Kidney tubule cell (primary cell): ENCODE results near the gene COL4A2.

Experiments
- DNase-seq: peaks from one replicate; pipeline ENCODE4 v3.0.0-alpha.2; 2018; ENCODE audit warnings: low spot score

COL4A2 gene

DNA sequence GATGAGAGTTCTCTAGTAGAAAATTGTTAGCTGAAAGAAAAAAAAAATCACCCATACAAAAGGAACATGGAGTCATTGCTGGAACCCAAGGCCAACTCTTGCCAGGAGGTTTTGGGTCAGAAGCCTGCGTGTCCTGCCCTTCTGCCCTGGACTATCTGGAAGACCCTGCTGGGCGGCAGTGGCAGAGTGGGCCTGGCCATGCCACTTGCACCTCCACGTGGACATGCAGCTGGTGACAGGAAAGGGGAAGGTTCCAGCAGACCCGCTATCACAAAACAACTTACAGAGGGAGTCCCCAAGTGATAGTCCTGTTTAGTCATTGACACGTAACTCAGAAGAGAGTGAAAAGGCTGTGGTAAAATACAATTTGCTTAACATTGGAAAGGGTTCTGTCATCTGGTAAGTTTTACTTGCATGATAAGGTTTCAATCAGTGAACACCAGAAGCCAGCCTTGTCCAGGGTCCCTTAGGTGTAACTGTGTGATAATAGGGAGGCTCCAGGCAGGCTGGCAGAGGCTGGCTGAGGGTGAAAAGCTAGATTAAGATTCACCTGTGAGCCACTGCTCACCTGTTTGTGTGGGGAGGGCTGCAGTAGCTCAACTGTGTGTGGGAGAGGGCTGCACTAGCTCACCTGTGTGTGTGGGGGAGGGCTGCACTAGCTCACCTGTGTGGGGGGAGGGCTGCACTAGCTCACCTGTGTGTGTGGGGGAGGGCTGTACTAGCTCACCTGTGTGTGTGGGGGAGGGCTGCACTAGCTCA, 47.8 kb downstream of the COL4A2 start:
- no peak for DNase-seq

DNA sequence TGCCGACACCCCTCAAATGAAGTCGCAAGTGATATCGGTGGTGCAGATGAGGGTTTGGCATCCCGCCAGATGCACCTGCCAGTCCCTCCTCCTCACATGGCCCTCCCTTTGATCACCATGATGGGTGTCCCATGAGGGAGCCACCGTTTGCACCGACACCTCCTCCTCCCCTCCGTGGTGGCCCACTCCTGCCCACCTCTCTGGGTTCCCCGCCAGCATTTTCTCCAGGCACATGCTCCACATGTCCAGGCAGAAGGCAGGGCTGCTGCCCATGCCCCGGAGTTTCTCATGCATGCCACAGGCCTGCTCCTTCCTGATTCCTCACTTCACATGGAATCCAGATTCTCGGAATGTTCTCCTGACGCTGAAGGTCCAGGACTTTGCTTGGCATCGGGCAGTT, 49.3 kb downstream of the COL4A2 start:
- peak; percentile 85 for DNase-seq

DNA sequence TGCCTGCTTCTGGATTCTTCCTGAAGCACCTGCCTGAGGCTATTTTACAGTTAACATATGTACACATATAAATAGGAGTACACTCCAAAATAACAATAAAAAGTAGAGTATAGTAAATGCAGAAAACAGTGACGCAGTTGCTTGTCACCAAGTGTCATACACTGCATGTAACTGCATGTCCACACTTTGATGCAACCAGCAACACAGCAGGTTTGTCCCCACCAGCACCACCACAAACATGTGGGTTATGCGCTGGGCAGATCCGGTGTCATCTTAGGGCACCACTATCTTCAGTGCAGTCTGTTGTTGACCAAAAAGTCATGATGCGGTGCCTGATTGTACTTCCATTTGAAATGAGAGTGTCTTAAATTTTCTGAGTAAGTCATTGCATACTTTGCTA, 51.3 kb downstream of the COL4A2 start:
- DNase-seq, result no peak

DNA sequence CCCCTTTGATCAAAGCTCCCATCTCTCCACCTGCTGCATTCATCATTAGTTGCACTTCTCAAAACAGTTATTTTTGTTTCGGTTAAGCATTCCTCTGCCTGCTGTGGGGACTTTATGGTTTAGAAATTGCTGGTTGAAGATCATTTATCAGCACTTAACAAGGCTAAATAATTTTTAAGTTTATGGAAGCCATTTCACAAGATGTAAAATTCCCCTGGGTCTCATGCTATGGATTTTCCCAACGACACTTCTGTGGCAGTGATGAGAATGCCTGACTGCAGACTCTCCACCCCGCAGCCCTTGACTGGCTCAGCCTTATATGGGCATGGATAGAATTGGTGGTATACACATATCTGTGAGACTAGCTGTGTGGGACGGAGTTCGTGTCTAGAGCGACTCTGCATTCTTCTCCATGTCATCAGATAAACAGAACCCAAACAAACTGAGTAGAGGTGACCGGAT, 52.8 kb downstream of the COL4A2 start:
- no peak for DNase-seq

DNA sequence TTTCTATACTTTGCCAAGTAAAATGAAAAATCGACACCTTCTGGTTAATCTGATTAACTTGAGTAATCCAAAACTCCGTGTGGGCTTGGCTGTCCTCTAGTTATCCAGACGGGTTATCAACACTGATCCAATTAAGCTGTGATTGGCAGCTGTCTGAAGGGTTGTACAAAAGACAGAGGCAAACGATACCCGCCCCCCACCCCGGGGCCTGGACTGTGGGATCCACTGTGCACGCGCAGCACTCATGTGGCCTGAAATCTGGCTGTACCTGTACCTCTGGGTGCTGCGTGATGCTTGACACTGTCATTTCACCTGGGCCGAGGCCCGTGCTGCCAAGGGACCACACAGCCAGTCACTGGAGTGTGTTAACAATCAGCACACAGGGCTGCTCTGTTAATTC, 53.5 kb downstream of the COL4A2 start:
- DNase-seq, result no peak

DNA sequence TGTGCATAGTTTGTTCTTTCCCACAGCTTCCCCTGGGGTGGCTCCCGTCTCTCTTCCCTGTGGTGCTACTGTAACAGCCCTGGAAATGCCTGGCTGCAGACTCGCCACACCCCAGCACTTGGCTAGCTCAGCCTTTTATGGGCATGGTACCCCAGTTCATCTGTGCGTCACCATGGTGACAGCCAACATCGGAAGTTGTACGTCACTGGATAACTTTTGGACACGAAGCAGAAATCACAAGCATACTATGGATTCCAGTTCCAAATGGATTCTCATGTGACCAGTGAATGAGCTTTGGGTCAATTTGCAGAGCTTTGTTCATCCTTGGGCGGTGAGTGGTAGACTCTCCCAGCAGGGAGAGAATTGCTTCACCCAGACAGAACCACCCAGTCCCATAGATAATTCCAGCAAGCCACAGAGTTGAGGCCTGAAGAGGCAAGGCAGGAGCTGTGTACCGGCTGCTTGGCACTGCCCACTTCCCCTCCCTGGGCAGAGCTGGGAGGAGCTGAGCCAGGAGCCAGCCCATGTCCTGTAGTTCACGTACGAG, 54.4 kb downstream of the COL4A2 start:
- no peak for DNase-seq

DNA sequence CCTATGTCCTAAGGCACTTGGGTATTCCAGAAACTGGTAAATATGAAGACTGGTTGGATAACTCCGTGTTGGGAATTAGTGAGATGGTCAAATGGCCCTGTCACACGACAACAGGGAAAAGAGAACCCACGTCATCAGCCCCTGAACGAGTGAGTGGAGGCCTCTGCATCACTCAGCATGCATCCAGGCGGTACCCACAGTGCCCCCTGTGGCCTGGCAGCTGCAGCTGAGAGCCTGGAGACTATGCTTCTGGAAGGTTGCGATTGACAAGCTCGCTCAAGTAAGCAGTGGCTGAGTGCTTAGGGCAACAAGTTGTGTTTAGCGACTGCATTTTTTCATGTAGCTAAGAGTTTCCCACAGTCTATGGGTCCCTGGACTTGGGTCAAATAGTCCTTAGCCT, 55.9 kb downstream of the COL4A2 start:
- DNase-seq, result no peak

DNA sequence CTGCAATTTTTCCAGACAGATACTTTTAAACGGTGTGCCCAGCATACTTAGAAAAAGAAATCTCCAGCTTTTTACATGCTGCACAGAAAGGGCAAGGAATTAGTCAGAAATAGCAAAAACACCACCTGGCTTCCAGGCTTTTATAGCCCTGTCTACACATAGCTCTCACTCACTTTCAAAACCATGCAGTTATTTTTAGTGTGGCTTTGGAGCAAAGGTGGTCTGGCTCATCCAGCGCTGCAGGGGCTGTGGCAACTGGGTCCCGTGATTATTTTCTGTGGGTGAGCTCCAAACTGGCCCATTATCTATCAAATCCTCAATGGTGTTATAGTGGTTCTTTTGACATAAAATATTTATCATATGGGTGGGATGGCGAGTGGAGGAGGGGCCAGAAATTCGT, 57.0 kb downstream of the COL4A2 start:
- DNase-seq, result no peak

DNA sequence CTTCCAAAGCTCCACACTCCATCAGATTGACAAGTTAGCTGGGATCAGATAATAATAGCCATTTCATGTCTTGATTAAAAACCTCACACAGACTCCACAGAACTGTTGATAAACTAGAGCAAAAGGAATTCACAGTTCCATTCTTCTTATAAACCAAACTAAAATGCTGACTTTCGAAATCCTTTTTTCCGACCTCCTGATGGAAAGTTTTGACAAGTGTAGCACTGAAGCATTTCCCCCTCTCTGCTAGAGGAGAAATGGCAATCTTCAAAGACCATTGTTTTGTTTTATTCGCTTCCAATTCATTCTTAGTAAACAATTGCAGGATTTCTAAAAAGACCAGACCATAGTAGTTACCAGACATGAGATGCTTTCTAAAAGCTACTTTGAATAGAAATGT, 58.8 kb downstream of the COL4A2 start:
- no peak for DNase-seq

DNA sequence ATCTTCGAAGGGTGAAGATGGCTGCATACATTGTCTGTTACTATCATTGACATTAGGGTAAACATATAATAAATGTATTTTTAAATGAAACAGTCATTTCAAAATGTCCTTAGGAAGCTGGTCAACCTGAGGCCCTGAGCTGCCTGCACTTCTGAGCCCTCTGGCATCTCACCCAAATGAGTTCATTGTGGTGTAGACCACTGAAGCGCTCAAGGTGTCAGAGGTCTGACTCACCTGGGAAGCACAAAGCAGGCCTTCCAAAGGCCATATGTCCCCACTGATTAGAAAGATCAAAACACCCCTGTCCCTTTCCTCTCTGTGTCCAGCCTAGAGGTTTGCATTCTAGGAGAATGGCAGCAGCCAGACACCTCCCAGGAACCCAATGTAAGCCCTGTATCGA, 59.6 kb downstream of the COL4A2 start:
- peak; percentile 81 for DNase-seq

DNA sequence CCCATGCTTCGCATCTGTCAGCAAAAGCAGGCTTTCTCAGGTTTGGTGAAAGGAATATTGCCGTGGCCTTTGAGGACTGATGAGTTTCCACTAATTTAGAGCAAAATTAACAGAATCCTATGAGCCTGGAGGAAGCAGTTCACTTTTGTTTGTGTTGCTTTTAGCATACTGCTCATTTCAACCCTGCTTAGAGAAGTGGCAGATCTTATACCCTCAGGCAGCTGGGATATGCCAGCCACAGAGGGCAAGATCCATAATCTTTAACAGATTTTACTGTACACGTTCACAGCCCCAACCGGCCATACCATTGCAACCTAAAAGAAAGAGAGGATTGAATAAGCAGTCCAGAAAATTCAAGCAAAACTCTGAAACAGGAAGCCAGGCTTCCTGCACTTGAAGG, 60.5 kb downstream of the COL4A2 start:
- no peak for DNase-seq

DNA sequence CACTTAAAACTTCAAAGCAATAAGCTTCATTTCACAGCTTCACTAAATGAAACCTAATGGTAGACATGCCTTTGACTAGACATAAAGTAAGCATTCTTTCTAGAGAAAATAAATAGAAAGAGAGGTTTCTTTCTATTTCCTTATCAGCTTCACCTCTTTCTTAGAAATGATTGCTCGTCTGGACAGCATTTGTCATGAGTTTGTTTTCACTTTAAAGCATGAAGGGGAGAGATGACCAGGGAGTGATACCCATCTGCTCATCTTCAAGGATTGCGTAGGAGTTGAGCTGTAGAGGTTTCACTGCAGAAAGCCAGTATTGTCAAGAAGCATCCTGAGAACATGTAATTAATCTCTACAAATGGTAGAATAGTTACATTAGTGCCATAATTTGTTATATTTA, 61.3 kb downstream of the COL4A2 start:
- no peak for DNase-seq

DNA sequence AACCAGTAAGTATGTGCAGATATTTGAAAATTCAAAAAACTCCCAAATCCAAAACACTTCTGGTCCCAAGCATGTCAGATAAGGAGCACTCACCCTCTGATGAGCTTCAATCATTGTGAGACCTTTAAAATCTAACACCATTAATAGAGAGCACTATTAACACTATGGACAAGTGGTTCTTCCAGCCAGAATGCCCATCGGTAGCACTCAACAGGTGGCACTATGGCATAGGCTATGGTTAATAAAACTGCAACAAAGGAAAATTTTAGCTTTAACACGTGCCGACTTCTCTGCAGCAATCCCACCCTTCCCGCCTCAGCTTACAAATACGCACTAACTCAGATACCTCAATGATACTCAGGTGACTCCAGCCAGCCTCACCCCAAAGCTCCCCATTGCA, 62.3 kb downstream of the COL4A2 start:
- no peak for DNase-seq

DNA sequence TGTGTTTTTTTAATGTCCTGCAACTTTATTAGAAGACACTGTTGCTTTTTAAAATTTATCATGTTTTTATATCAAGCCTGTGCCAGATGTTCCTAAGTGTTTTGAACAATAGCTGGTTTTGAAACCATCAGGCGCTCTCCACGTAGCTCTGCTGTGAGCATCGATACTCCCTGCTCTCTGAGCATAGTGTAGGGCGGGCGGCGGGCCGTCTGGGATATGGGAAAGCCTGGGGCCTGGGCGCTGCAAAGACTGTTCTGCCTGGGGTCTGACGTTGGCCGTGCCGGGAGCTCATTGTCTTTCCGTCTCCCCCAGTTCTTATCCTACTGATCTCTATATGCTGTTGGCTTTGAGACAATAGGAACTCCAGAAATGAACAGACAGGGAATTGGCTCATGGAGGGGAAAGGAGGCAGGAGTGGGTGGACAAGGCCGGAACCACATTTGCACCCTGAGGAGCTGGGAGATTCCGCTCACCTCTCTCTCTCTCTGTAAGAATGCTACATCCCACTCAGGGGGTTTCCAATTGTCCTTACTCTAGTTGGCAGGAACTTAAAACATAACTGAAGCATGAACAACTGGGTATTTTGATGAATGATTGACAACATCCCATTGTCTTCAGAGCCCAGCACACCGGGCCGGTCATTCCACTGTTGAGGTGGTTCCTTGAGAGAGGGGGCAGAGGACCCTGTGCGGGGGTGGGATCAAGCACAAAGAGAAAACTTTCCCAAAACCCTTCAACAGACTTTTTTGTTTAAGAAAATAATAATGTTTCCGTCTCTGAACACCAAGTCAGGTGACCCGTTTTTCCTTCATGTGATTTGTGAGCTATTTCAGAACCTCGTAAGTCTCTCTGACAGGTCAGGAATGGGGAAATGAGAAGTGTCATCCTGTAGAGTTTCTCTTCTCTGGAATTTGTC, 64.7 kb downstream of the COL4A2 start:
- peak; percentile 99 for DNase-seq

DNA sequence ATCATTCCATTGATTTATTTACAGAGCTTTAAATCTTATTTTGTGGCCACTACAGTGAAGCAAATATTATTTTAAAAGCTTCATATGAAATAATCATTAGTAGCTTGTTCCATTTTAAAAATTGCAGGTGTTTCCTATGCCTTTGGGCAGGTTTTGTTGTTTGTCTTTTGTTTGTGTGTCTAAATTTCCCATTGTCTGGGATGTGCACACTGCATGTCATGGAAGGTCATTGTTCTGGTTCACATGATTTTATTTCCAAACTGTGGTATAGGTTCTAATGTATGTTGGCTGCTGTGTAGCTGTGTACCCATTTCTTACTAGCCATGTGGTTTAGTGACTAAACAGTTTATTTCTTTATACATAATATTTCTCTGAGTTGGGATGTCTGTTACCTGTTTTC, 65.6 kb downstream of the COL4A2 start:
- DNase-seq, result no peak

DNA sequence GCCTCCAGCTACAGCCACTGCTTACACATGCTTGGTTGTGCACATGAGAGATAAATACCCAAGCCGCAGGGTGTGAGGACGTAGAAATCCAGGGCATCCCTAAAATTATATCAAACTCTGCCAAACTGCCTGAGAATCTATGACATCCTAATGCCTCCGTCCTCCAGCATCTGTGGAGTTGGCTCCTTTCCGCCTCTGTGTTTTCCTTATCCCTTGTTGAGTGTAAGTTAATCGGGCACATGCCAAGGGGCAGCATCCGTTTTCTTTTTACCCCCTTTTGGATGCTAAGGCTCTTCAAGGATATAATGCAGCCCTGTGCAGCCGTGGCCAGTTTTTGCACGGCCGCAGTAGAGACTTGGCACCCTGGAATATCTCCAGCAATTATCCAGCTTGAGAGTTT, 66.5 kb downstream of the COL4A2 start:
- no peak for DNase-seq

DNA sequence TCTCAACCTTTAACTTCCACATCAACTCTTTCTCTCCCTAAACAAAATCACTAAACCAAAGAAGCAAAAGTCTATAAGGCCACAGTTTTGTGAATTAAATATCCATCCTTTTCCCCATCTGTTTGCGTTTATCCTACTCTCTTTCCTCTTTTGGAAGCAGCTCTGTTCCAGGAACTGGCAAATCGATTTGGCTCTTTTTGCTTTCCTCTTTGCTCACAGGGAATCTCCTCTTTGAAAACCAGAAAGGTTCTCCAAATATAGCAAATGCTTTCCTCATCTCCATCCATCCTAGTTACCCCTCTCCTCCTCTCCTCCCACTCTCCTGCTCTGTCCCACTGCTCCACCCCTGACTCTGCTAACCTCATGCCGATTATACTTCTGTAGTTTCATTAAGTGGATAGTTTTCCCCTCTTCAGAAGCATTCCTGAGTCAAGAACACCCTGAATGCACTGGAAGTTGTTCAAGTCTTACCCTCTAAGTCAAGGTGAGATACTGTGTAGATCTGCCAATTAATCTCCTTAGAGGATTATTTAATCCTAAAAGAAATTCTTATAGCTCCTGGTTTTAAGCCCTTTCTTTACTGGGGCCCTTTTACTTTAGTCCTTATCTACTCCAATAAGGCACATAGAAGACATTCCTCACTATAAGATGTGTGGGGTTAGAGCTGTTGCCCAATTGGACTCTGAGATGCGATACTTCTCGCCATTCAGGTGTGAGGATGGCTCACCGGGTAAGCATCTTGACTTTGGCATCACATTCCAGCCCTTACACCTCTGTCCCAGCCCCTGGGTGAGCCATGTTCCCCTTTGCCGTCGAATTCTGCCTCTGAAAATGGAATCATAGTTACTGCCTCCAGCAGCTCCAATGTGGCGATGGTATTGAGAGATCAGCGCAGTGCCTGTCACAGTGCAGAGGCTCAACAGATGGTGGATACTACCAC, 67.6 kb downstream of the COL4A2 start:
- DNase-seq, result no peak

DNA sequence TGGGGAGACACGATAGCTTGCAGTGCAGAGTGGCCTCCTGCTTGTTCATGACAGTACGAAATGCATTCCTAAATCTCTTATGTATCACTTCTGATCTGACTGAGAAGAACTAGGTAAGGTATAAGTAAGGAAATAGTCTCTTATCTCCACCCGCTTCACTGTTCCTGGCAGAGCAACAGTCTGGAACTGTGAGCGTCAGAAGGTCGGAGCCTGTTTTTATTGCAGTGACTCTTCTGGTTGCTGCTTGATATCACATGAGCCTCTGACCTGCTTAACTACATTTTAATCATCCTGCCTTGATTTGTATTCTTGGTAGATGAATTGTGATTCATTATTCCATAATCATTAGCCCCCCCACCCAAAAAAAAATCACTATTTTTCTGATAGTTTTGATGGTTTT, 69.0 kb downstream of the COL4A2 start:
- no peak for DNase-seq

DNA sequence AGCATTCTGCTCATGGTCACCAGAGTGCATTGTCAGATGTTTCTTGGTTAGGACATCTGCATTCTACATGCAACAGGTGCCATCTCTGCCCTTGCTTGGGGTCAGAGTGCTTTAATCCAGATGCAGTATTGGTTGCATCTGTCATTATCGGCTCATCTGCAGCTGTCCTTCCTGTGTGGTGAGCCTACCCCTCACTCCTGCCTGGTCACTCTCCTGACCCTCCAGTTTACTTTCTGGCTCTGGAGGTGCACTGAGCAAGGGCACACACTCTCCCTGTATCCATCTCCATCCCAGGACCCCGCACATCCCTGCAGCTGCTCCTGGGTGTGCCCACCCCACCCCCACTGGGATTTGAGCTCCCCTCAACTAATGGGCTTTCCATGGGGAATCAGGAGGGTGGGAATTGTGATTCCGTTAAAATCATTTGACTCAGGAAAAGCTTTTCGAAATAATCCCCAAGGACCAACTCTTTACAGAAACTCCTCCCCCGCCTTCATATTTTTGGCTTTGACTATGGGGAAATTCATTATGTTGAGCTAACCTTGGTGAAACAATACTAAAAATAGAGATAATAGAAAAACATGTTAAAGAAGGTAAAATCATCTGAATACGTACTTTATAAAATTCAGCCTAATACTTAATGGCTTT, 70.2 kb downstream of the COL4A2 start:
- DNase-seq, result no peak

DNA sequence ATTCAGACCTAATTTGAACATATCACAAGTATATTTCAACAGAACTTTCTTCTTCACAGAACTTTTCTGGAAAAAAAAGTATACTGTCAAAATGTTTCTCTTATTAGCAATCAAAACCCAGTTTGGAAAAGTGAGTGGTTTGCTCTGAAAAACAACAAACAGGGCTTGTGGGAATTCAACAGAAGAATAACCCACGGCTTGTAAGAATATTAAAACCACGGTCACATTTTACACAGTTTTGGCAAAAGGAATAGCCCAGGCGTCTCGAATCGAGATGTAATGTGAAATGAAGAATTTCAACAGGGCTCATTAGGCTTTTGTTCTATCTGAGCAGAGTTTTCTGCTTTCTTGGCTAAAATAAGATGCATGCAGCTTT, 70.7 kb downstream of the COL4A2 start:
- no peak for DNase-seq

DNA sequence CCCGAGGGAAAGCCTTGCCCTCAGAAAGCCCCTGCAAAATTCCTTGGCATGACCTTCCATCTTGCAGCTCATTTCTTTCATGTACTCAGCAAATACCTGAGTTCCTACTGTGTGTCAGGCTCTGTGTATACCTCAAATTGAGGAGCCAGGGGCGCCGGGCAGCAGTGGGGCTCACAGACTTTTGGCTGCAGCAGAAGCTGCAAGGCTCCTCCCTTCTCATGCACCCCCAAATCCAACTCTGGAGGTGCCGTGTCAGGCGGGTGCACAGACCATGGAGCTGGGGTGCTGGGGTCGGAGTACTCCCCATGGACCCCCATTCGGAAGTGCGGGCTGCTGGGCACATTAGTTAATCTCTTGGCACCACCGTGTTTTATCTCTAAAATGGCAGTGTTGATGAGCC, 72.3 kb downstream of the COL4A2 start:
- no peak for DNase-seq
